NCI-H1105 treated with DMSO at 0.1 percent for 48 hours (cell line): Measurements from ENCODE around the gene ADGRL3.
"Not testable (repeated sequence)": the region's sequence is repeated elsewhere in the genome, so short reads cannot be mapped to it uniquely, and the experiment has no call there.

Experiments
- DNase-seq: peaks from one replicate; lab custom pipeline; 2025; lab: John Stamatoyannopoulos, UW

Gene ADGRL3

DNA sequence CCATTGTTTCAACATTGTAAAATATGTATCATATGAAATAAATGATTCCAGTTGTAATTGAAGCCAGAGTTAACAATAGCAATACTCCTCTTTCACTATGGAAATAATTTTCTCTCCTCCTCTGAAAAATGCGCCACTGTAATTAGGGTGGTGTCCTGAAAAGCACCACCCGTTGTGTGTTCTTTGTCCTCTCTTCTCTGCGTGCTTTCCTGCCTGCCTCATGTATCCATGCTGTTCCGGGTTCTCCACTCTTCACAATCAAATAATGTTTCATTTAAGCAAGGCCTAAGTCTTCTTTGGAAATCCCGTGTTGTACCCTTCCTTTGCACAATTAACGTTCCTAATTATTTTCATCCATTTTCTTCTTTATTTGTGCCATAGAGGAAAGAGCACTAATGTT lies 293.3 kb downstream of the ADGRL3 start:
- no peak for DNase-seq

DNA sequence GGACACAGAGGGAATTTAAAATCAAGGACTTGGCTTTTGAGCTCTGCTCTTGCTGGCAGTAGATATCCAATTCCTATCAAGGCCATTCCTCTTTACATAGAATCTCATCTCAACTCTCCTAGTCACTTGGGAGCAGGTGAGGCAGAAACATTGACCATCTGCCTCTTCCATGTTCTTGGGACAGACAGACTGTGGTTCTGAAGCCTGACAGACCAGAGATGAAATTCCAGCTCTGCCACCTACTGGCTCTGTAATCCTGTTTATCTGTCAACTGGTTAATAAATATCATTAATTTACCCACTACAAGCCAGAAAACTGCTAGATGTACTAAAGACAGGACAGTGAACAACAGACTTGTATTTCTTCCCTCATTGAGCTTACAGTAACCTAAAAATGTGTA lies 300.8 kb downstream of the ADGRL3 start:
- DNase-seq = no peak

DNA sequence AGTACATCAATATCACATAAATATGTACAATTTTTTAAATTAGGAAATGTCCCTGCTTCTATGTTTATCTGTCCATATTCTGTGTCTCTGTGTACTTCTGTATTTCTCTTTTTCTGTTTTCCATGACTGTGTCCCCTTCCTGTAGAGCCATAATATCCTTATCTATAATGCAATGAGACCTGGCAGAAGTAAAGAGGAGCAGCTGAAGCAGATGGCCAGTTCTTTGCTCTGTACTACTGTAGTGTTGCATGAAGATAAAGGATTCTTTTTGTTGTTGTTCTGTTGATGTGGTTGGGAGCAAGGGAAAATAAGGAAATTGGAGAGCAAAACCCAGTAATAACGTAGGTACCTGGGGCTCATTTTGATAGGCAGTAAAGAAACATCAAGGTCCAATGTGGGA lies 301.7 kb downstream of the ADGRL3 start:
- DNase-seq = no peak

DNA sequence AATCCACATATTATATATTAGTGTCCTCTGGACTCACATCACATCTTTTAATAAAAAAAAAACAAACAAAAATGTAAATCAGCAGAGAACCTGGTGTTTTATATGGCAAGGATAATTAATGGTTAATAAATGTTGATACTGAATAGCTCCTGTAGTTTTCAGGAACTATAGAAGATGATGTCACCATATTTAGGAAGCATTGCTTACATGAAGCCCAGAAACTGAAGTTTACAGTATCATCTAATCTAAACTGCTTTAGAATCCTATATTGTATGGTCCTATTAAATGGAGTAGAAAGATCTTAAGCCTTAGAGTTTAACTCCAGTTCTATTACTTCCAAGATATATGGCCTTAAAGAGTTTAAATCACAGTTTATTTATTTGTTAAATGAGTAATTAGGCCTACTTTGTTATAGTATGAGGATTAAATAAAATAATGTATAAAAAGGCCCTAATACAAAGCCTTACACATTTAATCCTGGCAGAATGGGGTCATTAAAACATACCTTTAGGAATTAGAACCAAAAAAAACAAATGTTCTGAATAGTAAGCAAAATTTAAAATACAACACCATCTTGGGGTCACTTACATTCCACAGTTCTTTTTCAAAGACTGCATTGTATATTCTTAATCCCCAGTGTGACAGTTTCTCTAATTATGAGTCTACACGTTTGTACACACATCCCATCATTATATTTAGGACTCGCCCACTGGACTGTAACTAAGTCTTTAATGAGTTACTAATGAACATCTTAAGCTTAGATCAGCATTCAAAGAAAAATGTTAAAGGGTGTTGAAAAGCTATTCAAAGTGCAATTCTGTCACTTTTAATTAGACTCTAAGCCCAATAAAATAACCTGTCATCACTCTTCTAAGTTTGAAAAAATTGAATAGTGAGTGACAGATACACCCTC lies 305.9 kb downstream of the ADGRL3 start:
- no peak for DNase-seq

DNA sequence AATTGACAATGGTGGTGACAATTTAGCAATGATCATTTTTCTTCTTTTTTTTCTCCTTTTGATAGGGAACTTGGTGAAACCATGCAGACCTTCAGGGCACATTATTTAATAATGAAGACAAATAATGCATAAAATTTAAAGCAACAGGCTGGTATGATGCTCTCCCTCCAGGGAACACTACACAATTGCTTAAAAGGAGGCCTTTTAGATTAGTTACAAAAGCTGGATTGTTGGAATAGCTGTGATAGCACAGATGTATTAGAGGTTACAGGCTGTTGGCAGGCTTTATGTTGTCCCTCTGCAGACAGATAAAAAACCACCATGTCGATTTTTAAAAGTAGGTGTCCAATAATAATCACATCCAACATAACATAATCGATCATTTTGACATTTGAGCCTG lies 307.0 kb downstream of the ADGRL3 start:
- no peak for DNase-seq

DNA sequence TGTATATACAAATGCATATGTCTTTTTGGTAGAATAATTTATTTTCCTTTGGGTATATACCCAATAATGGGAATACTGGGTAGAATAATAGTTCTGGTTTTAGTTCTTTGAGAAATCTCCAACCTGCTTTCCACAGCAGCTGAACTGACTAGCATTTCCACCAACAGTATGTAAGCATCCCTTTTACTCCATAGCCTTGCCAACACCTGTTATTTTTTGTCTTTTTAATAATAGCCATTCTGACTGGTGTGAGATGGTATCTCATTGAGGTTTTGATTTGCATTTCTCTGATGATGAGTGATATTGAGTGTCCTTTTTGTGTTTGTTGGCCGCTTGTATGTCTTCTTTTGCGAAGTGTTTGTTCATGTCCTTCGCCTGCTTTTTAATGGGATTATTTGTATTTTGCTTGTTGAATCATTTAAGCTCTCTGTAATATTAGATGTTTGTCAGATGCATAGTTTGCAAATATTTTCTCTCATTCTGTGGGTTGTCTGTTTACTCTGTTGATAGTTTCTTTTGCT lies 309.7 kb downstream of the ADGRL3 start:
- not testable (repeated sequence) for DNase-seq

DNA sequence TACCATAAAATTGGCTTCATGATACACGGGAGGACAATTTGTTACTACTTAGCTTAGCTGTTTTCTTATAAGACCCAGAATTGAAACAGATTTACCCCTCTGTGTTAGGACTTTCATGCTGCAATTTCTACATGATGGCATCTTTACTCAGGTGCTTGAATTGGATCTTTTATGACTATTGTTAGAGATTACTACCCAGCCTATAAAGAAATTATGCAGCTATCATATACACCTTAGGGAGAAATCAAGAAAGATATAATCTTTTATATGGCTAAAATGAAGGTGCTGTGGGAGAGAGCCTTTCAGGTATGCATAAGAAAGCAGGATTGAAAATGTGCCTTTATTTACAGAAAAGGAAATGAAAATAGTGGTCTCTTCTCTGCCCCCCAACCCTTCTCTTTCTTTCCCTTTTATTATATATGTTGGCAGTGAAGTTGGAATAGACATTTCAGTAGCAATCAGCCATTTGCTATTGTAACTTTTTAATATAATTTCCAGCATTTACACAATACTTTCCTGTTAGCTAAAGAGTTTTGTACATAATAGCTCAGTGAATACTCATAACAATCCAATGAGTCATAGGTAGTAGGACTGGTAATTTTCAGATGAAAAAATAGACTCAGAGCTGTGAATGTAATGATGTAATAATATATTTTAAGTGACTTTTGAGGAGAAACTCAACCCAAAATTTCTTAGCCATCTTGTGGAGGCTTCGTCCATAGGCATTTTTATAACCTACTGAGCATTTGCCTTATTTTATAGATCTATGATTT lies 311.8 kb downstream of the ADGRL3 start:
- DNase-seq = no peak

DNA sequence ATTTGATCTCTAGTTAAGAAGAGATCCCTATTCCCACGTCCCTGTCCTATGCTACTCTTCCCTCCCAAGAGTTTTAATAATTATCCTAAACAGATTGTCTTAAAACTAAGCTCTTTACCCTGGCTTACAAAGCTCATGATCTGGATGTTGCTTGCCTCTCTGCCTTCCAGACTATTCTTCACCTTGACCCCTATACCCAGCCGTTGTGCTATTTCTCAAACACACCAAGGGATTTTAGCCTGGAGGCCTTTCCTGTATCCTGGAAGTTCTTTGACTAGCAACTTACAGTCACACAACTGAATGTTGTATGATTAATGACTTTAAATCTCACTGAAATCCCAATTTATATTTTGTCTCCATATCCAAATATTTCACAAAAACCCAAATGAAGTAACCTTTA lies 314.9 kb downstream of the ADGRL3 start:
- DNase-seq = no peak

DNA sequence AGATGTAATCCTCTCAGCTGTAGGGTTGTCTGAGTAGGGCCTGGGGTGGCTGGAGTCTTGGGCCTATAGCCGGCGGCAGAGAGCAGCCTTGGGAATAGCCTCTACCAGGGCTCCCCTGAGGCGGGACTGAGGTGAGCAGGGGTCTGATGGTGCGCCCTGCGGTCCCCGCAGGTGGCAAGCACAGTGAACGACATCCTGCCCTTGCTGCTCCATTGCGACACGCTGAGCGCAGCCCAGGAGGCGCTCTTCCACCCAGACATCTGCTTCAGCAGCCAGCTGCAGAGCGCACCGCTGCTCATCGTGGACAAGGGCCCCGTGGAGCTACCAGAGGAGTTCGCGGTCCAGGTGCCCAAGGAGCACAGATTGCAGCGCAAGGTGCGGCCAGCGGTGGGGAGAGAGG lies 317.0 kb downstream of the ADGRL3 start:
- DNase-seq = no peak

DNA sequence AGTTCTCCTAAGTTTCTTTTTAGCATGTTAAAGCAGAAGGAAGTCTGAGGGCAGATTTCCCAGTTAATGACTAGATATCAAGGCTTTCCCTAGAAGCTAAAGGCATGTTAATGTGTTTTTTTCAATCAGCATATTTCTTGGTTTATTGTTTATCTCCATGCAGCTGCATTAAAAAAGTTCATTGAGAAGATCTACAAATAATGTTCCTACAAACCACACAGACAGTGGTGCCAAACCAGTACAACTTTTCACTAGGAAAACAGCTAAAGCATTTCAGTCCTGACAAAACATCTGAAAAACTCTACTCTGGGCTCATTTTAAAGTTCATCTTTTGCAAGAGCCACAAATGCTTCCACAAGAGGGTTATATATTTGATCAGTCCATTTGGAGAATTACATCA lies 320.0 kb downstream of the ADGRL3 start:
- no peak for DNase-seq

DNA sequence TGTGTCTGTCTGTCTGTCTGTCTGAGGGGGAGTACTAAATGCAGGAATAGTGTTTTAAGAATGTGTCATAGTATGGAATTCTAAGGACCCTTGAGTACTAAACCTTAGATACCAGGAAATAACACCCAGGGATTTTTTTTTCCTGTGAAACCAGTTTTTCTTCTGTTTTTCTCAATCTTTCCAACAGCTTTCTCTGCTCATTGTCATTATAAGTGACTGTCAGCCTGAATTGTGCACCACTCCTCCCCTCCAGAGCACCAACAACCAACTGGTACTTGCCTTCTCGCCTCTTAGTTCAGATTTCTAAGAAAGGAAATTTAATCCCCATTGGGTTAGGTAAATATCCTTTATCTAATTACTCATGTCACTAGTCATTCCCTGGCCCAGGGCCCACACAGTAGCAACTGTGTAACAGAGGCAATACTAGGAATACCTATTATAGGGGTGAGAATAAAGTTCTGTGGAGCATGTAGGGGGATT lies 320.6 kb downstream of the ADGRL3 start:
- peak; percentile 11 for DNase-seq

DNA sequence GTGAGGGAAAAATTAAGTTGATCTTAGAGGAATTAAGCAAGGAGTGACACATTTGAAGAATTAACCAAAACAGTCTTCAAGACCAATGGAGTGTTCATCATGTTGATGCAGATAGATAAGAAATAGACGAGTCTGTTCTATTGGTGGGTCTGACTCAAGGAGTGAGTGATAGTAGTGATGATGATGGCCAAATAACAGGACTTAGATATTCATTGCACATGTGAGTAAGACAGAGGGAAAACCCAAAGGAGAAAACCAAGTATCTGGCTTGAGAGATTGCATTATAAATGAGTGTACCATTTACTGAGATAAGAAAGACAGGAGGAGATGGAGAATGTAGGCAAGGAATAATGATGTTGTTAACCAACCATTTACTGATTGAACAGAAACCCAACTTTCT lies 321.3 kb downstream of the ADGRL3 start:
- no peak for DNase-seq

DNA sequence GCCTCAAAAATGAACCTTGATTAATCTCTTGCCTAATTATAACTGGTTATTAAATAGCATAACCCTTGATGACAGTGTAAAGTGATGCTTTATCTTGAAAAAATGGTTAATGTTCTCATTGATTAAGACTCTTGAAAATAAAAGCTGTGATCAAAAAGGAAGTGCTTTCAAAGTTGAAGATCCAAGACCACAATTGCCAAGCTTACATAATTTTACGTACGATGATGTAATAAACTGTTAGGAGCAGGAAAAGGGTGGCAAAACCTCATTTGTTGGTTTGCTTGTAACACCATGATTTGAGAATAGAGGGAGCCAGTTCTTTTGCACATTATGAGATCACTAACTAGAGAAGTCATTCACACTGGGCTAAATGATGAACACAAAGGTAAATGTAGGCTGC lies 322.2 kb downstream of the ADGRL3 start:
- DNase-seq = no peak

DNA sequence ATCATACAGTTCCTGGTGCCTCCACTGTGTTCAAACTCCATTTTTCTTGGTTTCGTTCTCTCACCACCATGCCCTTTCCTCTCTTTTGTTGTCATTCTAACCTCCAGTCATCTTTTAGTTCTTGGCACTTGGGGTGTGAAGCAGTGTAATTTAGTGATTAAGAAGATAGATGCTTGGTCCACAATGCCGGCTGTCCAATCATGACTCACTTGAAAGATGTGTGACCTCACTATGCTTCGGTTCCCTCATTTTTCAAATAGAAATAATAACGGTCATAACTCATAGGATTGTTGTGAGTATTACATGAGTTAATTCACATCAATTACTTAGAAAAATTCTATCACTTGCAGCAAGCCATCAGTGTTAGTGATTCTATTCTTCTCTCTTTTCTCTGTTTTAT lies 327.8 kb downstream of the ADGRL3 start:
- no peak for DNase-seq

DNA sequence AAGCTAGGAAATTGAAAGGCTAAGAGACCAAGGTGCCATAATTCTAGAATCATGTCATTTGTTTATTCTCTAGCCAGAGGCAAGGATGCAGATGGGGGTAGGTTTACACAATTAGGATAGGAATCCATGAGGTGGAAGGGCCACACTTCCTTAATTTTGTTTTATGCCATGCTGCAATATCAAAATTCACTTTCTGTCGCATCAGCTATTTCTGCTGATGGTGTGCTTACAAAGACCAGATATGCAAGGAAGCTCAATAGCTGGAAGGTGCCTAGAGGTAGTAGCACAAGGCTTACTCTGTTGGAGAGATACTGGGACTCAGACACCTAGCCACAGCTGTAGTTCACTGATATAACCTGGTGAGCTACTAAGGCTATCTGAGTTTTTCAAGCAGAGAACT lies 328.5 kb downstream of the ADGRL3 start:
- DNase-seq = no peak

DNA sequence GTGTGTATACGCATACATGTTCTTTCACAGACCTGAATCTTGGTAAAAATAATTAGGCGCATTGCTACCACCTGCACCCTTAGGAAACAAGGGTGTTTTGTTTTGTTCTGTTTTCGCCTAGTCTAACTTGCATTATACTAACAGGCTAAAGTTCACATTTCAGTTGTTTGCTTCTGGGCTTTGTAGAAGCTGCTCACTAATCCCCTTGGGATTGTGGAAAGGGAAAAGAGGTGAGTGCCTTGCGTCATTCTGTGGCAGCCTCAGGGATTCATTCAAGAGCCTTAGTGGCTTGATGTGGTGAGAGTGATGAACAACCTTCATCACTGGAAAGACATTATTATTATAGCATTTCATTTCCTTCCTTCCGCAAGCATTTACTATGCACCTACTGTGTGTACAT lies 331.1 kb downstream of the ADGRL3 start:
- no peak for DNase-seq

DNA sequence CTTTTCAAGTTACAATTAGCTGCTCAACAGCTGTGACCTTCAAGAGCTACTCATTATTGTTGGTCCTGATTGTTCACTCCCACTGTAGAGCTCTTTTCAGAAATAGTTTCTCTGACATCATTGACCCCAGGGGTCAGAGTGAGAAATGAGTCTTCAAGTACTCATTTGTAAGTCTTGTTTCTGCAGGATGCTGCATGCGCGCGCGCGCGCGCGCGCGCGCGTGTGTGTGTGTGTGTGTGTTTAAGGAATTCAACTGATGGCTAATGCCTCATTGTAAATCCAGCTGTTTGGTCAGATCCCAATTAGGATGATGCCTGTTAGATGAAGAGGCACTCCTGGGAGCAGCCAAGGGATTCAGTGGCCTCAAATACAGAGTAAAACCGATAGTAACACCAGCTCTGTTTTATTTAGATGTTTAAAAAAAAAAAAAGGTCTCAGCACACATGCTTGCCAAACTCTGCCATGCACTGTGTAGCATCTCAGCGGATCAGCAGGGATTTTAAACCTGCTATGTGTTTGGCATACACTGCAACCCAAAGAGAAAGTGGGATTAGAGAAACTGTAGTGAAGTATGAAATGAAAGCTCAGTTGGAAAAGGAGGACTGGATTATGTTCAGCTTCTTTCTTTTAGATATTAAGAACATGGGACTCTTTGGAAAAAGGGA lies 332.3 kb downstream of the ADGRL3 start:
- DNase-seq = peak; percentile 63

DNA sequence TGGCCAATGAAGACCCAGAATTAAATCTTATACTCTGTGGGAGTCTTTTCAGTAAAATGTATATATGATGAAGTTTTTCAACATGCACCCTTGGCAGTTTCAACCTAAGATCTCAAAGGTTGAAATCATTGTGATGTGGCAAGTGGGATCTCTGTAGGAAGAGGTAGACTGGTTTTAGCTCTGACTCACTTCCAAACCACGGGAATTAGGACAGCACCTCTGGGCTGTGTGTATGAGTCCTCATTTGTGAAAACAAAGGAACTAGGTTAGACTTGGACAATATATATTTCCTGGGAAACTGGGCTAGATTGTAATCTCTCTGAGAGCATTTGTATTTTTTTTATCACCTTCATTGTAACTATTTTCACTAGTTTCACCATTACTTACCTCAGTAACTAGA lies 333.0 kb downstream of the ADGRL3 start:
- no peak for DNase-seq

DNA sequence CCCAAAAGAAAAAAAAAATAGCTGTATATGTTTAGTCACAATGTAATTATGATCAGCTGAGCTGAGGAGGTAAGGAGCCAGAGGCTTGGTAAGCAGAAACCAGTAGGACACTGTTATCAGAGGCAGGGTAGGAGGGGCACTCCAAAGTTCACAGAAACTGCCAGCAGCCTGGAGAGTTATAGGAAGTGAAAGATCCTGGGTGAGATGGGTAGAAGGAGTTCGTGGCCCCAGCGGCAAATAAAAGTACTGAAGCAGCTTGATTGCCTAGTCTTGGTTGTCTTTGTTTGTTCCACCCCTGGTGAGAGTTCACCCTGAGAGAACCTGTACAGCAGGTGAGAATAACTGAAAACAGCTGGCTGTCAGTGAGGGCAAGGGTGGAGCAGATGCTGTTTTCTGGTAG lies 340.8 kb downstream of the ADGRL3 start:
- no peak for DNase-seq

DNA sequence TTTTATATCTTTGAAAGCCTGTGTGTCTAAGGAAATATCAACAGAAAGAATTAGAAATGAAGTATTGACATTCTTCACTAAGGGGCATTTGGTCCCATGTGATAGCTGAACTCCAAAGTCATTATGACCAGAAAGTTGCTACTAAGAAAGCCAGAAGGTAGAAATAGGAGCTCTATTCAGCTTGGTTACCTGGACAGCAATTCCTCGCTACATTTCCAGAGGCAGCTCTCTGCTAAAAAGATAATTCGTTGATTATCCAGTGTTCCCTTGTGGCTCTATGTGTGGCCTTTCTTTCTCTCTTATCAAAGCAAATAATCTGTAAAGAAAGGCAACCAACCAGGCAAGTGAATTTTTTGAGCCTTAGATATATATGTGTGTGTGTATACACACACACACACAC lies 341.3 kb downstream of the ADGRL3 start:
- DNase-seq = no peak

DNA sequence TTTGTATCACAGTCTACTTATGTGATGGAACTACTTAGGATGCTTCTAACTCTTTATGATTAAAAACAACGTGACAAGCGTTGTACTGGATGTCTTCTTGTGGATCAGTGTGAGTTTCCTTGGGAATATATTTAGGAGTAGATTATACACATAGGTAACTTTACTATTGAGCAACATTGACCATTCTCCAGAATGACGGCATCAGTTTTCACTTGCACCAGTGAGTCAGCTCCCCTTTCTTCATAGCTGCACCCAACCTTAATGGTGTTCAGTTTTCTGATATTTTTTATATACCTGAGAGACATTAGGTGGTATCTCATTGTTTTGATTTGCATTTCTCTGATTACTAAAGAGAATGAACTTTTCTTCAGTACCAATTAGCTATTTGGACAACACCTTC lies 343.9 kb downstream of the ADGRL3 start:
- DNase-seq = no peak

DNA sequence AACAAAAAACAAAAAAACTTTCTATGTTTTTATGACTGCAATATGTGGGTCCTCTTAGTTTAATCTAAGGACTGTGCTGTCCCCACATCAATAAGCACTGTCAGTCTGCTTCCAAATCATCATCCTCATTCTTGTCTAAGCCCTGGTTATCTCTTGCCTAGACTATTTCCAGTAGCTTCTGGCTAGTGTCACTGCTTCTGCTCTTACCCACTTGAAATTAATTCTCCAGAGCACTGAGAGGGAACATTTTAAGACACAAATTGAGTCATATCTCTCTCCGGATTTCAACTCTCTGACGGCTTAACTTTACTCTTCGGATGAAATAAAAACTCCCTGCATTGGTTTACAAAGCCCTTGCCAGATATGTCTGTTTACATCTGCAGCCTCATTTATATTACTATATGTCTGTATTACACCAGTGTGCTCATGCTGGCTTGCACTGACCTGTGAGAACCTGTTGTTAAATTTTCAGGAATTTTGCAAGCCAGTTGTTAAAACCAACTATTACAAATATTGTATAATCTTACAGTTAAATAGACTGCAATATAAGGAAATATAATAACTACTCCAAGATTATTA lies 345.9 kb downstream of the ADGRL3 start:
- no peak for DNase-seq
